HG03342 (cell line): ENCODE results near the gene COL17A1.

Experiments
- ATAC-seq: cut with Tn5 transposase; IDR thresholded peaks from one replicate; pipeline ENCODE4 v1.9.1; 2021; ENCODE audit warnings: mild to moderate bottlenecking, moderate library complexity; ENCODE audit not compliant: unreplicated experiment

COL17A1 gene

DNA sequence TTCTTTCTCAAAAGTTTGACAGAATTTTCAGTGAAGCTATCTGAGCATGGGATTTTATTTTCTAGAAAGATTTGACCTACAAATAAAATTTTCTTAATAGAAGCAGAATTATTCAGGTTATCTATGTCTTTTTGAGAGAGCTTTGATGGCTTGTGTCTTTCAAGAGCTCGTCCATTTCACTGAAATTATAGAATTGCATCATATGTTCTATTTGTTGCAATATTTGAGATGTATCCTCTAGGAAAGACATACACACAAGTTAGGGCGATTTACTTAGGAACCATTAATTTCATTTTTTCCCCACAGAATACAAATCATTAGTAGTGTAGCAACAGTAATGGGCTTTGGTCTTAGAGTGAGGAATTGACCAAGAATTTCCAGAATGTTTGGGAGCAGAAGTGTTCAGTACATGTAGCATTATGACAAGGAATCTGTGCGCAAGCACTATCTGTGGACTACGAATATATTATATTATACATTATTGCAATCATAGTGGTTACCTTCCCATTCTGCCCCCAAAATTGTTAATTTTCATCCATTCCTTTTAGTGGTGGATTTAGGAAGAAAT is 12.8 kb upstream of the COL17A1 start:
- ATAC-seq = no peak

DNA sequence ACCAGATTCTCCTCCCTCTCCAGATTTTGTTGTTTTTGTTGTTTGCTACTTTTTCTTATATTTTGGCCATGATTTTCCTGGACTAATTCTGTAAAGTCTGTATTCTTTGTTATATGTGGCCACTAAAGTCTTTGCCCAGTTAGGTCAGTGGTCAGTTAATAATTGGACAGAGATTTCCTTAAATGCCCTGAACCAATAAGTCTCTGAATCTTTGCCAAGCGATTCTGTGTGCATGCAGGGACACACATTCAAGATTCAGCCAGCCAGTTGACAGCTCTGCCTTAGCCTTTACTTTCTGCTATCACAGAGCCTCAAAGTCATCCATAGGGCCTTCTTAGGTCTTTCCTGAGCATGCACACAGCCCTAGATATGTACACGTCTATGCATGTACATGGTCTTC is 11.0 kb upstream of the COL17A1 start:
- ATAC-seq = no peak

DNA sequence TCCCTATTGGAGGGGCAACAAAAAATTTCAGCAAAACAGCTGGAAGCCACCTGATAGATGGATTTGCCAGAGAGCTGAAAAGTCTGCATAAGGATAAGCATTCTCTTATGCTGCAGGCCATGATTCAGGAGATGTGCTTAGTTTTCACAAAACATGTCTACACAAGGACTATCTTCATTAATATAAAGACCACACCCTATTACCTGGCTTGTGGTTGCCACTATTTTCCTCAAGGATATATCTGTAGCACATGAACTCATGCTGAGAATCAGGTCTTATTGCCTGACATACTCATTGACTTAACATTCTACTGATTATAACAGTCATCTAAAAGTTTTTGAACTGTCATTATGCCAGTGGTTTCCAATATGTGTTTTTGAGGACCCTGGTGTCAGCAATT is 7.1 kb upstream of the COL17A1 start:
- ATAC-seq = no peak

DNA sequence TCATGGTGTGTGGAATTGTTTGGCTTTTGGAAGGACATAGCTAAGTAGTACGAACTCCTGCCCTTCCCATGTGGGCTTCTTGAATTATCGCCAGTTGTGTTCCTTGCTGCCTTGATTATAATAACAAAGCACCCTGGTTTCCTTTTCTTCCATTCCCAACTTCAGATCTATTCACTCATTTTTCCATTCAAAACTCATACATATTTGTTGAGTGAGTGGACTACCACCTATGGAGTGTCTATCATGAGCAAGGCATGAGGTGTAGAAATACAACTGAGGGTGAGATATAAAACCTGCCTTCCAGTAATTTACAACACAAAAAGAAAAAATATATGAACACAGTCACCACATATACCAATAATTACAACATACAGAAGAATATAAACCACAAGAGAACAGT is 4.9 kb upstream of the COL17A1 start:
- ATAC-seq = no peak

DNA sequence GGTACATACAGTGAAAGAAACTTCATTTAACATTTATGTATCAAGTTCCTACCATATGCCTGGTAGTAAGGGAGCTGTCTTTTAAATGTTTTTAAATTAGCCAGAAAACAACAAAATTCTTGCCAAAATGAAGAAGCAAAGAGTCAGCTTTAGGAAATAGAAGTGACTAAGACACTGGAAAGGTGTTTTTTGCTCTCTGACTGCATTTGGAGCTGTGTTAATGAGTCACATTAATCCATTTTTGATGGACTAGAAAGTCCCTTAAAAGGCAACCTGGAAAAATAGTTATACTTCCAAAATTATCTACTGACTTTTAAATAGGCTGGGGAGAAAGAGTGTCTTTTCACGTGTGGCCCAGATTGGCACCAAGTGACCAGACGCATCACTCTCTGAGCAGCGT is 3.9 kb upstream of the COL17A1 start:
- no peak for ATAC-seq

DNA sequence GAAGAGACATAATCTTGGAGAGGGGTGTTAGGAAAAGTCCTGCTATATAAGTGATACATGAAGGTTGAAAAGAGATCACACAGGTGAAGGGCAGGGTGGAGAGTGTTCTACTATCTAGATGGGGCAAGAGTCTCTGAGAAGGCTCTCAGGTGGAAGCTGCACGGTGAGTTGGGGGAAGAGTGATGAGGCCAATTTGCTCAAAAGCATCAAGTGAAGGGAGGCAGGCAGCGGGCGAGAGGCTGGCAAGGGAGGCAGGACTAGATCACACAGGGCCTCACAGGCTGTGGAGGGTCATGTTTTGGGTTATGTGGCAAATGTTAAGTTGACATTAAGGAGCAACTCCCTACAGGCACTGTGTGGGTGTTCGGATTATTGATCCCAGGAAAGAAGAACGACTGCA is 2.6 kb upstream of the COL17A1 start:
- no peak for ATAC-seq

DNA sequence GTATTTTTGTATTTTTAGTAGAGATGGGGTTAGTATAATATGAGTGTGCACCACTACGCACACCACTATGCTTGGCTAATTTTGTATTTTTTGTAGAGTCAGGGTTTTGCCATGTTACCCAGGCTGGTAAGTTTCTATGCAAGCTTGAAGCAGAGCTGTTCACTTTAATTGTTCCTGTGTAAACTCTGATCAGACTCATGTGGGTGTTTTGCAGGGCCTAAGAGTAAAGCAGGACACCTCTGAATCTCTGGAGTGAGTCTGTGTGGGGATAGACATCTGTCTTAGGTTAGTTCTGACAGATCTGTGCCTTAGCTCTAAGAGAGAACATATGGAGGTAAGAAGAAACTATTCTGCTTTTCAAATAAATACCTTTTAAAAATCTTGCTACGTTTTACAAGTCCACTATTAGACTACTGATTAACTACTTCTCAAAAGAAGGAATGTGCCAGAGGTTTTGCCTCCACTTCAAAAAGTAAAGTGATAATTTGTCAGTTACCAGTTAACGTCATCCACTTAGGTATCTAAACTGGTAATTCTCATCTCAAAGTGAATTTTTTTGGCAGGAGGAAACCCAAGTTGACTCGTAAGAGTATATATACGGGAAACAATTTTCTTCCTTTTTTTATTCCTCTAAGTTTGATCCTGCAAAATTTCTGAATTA is 1.1 kb downstream of the COL17A1 start:
- no peak for ATAC-seq

DNA sequence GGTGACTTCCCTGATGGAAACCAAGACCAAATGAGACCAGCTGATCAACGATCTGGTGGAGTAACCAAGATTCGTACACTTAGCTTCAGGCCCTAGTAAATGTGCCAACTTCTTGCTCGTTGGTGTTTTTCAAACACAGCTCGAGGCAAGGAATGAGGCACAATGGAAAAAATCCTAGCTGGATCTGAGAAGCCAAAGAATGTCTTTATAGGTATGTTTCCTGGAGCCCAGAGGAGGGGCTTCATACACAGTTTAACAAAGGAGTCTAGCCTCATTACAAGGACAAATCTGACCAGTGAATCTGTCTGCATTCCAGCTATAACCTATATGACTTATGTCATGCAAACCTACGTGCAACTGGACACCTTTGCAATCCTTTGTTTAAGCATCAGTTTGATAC is 3.7 kb downstream of the COL17A1 start:
- no peak for ATAC-seq

DNA sequence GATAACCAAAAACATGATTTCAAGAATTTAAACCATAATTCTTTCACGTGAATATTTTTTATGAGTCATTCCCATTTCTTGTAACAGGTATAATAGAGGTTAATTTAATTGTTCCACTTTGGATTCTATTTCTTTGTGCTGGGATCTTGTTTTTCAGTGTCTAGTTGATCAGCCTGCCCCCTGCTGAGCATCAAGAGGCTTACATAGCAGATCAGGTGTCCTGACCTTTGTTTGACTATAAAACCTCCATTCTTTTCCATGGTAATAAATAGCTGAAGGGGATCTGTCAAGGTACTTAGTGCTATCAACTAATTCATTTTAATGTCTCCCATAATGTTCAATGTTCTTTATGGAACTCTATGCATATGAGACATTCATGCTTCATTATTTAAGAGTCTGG is 4.9 kb downstream of the COL17A1 start:
- ATAC-seq = no peak

DNA sequence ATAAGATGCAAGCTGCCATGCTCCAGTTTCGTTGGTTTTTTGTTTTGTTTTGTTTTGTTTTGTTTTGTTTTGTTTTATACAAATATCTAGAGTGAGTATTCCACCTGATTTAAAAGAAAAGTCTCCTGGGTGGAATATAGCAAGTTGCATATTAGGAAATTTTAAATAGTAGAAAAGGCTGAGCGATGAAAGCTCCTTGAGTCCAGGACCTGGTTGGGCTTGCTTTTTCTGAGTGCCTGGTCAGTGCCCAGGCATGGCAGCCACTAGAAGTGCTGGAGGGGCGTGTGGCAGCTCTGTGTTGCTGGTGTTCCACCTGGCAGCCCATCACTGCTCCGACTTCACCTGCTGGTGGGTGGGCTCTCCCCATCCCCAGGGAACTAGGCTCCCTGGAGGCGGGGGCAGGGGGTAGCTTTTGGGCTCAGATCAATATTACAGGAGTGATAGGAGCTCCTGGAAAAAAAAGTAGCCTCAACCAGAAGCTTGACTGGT is 8.0 kb downstream of the COL17A1 start:
- ATAC-seq = no peak

DNA sequence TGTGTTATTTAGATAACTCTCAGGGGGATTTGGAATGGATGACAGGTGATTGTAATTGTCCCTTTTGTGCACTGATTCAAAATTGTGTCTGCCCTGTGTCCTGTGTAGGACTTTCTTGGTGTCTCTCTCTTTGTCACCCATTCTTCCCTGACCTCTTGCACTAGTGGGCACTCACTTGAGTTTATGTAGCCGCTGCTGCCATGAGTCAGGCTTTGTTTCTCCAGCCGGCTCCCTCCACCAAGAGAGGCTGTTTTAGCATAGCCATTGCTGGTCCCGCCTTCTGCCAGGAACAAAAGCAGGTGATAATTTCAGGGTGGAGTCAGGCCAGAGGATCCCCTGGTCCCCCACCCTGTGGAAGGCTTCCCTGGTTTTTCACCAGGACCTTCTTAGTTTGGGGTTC is 8.4 kb downstream of the COL17A1 start:
- no peak for ATAC-seq

DNA sequence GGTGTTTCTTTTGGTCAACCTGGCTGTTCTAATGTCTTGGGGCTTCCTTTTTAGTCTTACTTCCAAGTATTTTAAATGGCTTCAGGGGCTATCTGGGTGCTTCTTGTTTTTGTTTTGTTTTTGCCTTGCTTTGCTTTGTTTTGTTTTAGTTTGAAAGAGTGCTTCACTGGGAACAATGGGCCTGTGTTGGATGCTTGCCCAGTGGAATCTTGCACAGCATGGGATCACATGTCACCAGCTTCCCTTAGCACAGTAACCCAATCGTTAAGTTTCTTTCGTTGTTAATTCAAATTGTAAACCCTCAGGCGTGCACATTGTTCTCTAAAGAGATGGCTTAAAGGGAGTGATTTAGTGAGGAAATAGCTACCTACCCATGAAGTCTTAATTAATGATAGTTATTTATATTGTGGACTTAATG is 8.9 kb downstream of the COL17A1 start:
- no peak for ATAC-seq

DNA sequence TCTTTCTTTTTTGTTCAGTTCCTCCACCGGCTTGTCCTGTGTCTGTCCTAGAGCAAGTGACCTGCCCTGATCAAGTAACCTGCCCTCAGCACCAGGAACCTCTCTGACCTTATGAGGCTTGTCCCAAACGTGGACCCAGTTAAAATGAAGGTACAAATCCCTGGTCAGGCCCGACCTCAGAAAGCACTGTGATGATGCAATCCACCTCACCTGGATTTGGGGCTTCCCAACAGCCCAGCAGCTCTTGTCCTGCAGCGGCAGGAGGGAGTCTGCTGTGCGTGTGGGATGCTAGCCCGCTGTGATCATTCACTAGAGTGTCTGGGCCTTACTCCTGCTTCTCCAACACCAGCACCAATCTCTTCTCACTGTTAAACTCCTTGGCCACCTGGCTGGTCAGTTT is 11.2 kb downstream of the COL17A1 start:
- no peak for ATAC-seq

DNA sequence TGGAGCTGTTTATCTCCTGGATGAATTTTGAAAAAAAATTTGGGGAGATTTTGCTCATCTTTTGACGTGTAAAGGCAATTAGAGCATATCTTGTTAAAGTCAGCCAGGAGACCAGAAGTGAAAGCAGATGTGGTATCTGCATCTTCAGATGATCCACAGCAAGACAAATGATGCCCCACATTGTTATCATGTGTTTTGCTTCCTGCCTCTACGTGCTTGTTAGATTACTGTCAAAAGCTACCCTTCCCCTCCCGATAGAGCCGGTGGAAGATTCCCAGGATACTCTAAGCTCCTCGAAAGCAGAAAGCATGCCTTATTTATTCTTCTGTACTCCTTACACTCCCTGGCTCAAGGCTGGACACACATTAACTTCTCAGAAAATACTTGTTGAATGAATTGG is 12.9 kb downstream of the COL17A1 start:
- no peak for ATAC-seq

DNA sequence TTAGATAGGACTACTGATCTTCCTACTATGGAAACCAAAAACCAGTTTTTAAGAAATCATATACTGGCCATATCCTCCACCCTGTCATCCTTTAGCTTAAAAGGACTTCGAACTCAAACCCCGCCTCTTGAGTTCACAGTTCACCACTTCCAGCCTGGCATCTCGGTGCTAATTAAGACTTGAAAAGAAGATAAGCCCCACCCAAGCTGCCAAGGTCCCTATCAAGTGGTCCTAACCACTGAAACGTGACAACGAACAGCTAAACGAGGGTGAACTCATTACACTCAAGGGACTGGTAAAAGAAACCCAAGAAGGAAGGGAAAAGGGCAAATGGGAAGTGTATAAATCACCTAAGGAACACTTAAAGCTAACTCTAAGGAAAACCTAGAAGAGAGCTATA is 16.1 kb downstream of the COL17A1 start:
- no peak for ATAC-seq

DNA sequence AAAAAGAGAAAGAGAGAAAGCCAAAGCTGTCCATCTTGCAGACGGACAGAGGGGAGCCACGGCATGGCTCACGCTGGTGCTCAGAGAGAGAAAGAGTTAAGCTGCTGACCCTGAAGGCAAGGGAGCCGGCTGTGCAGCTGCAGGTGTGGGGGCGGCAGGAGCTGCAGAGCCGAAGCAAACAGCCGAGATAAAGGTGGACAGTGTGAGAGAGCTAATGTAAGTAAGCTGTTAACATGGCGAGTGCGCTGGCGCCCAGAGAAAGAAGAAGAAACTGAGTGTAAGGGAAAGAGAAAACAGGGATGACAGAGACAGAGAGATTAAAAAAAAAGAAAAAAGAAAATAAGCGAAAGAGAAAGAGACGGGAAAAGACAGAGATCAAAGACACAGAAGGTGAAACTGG is 18.2 kb downstream of the COL17A1 start:
- no peak for ATAC-seq

DNA sequence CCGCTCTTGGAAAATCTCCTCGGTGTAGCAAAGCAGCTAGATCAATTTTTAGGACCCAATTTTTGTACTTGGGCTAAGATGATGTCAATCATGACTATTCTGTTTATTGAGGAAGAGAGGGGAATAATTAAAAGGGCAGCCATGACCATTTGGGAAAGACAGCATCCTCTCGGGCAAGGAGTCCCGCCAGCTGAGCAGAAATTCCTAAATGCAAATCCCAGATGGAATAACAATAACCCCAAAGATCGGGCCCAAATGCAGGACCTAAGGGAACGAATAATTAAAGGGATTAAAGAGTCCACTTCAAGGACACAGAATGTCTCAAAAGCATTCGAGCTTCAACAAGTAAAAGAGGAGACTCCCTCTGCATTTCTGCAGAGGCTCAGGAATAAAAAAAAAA is 18.7 kb downstream of the COL17A1 start:
- no peak for ATAC-seq

DNA sequence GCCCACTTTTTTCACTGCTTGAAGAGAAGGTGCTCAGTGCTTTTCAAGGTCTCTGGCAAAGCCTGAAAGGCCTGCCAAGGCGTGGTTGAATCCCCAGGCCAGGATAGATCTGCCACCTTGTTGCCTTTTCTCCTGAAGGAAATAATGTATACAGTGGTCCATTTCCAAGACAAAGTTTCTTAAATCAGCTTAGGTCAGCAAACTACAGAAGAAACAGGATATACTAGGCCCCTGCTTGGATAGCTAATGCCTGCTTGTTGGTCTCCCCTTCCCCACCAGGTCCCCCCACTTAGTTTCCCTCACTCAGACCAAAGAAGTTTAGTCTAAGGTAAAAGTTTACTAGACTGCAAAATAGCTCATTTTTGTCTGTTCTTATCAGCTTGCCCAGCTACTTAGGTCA is 19.9 kb downstream of the COL17A1 start:
- ATAC-seq = no peak

DNA sequence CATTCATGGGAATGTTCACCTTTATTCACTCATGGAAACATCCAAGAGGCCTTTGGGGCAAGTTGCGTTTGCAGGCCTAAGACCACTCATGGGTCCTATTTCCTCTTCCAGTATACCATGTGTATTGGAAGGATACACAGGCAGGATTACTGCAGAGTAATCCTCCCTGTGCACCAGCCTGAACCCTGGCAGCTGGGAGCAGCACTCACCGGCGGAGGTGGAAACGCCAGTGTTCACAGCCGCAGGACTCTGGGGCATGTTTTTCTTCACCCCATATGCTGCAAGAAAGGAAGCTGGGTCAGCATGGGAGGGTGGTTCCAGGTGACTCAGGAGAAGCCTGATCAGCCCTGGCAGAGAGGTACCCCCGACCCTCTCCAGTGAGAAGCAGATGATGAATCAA is 24.5 kb downstream of the COL17A1 start:
- ATAC-seq = no peak

DNA sequence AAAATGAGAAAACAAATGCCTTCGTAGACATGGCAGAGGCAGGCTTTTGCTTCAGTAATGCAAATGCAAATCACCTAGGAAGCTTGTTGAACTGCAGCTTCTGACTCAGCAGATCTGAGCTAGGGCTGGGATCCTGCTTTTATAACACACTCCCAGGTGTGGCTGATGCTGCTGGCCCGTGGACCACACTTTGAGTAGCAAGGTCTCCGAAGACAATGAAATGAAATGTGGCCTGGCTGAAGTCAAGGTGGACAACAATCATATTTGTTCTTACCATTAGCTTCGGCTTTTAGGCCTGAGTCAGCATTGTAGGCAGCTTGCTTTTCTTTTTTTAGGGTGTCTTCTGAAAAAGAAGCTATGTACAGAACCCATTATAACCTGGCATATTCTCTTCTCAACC is 26.3 kb downstream of the COL17A1 start:
- ATAC-seq = no peak

DNA sequence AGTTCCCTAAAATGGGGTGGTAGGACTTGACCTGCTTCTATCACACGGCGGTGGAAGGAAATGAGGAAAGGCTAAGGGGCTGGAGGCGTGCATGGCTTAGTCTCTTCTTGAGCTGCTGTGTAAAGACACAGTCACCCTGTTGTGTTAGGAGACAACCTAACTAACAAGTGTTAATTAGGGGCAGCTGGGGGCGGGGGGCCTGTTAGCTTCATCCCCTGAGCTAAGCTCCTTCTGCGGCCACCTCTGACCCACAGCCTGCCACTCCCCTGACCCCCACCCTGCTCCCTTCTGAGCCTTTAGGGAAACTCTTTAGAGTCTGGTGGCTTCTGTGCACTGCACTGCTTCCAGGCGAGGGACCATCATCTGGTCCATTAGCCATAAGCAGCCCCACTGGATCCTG is 28.0 kb downstream of the COL17A1 start:
- no peak for ATAC-seq

DNA sequence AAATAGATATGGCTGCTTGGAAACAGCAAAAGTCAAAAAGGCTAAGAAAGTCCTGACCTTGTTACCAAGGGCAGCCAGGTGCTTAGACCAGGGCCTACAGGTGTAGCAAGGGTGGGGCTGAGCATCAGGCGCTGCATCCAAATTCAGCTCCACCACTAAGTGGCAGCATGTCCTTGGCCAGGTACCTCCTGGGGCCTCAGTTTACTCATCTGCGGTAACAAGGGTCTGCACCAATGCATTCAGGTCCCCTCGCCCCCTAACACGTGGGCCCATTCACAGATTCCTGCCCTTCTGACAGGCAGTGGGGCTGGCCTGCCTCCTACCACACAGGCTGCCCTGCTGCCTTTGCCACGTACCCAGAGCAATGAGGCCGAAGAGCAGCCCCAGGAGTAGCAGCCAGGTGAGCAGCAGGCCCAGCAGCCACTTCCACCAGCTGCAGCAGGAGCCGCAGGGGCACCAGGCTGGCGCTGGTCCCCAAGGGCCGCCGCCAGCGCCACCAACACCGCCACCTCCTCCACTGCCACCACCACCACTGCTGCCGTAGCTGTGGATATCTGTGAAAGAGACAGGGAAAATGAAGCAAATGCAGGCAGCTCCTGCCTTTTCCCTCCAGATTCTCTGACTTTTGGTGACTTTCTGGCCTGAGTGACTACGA is 28.9 kb downstream of the COL17A1 start:
- no peak for ATAC-seq

DNA sequence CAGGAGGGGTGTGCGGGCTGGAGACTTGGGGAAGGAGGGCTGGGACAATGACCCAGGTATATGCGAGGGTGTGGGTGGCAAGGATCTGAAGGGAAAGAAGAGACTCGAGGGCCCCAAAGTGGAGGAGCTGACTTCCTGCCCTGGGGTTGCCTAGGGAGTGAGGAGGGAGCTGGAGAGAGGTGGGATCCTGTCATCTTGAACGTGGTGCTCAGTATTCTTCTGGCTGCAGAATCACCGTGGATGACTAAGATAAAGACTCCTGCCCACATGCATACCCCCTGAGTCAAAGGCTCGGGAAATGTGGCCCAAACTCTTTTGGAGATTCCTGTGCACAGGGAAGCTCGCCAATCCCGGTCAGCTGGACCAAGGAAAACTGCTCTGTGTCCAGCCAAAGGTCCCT is 31.2 kb downstream of the COL17A1 start:
- ATAC-seq = no peak
